ENCODE data around the gene WIPF3.

DNA sequence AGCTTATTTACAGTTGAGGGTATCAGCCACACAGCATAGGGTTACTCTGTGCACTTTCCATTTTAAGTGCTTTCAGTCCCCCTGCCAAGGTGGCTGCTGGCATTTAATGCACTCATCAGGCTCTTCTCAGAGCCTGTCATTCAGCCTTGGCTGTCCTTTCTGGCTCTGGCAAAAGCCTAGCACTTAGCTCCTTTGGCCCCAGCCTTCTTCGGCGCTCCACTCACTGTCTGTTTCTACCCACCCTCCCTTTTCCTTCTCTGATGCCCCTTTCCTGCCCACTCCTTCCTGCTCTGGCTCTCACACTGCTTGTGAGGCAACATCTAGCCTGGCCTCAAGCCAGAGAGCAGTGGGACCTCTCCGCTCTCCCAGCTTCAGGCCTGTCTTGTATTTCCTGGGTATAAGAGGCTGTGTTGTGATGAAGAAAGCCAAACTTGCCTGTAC, 60.2 kb downstream of the WIPF3 start:
- no peak for TF ChIP-seq POLR2AphosphoS5 (IDR thresholded peaks at IDR 0.05)
- TF ChIP-seq, protein P1, sequence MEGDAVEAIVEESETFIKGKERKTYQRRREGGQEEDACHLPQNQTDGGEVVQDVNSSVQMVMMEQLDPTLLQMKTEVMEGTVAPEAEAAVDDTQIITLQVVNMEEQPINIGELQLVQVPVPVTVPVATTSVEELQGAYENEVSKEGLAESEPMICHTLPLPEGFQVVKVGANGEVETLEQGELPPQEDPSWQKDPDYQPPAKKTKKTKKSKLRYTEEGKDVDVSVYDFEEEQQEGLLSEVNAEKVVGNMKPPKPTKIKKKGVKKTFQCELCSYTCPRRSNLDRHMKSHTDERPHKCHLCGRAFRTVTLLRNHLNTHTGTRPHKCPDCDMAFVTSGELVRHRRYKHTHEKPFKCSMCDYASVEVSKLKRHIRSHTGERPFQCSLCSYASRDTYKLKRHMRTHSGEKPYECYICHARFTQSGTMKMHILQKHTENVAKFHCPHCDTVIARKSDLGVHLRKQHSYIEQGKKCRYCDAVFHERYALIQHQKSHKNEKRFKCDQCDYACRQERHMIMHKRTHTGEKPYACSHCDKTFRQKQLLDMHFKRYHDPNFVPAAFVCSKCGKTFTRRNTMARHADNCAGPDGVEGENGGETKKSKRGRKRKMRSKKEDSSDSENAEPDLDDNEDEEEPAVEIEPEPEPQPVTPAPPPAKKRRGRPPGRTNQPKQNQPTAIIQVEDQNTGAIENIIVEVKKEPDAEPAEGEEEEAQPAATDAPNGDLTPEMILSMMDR (IDR thresholded peaks at IDR 0.05) = no peak
